Measurements from ENCODE around the gene INPP4B.

DNA sequence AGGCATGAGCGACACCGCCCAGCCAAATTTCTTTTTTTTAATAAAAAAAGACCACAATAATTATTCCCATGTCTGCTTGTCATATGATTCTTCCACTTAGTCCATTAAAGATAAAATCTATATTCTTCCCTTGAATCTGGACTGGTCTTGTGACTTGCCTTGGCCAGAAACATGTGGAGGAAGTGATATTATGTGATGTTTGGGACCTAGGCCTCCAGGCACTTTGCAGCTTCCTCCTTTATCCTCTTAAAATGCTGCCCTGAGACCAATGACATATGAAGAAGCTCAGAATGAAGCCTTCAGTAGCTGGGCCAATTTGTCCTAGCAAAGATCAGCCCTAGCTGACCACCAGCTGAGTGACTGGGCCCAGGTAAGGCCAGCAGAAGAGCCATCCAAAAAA is 250.0 kb downstream of the INPP4B start:
- TF ChIP-seq, protein P1, sequence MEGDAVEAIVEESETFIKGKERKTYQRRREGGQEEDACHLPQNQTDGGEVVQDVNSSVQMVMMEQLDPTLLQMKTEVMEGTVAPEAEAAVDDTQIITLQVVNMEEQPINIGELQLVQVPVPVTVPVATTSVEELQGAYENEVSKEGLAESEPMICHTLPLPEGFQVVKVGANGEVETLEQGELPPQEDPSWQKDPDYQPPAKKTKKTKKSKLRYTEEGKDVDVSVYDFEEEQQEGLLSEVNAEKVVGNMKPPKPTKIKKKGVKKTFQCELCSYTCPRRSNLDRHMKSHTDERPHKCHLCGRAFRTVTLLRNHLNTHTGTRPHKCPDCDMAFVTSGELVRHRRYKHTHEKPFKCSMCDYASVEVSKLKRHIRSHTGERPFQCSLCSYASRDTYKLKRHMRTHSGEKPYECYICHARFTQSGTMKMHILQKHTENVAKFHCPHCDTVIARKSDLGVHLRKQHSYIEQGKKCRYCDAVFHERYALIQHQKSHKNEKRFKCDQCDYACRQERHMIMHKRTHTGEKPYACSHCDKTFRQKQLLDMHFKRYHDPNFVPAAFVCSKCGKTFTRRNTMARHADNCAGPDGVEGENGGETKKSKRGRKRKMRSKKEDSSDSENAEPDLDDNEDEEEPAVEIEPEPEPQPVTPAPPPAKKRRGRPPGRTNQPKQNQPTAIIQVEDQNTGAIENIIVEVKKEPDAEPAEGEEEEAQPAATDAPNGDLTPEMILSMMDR (conservative IDR thresholded peaks at IDR 0.05; ENCODE audit: low read length) = no peak
- TF ChIP-seq EZH2phosphoT487 (IDR thresholded peaks at IDR 0.05; ENCODE audit: borderline replicate concordance, low read depth, low read length) = no peak
